ENCODE measurements around the gene EML1.

The EML1 gene

GRCh38 chr14:99921425-99921824 is 128.2 kb downstream of the EML1 start:
- Histone ChIP-seq H3K27ac (ENCODE audit: low read depth, low read length) (no peak overlapping the region), H3K79me2 (ENCODE audit: control insufficient read depth, insufficient read depth, low read length, unreplicated experiment) (no peaks in the 10 kb centered on the region), H3K4me3 (ENCODE audit: low read depth, low read length) (no peak overlapping the region), H3K4me1 (ENCODE audit: control insufficient read depth, insufficient read depth, low read length, unreplicated experiment) (no peaks in the 10 kb centered on the region), H3K27me3 (ENCODE audit: insufficient read depth, low read length) (no peaks in the 10 kb centered on the region), H3K36me3 (ENCODE audit: insufficient read depth, low read length) (peaks cover 4% of the 10 kb centered on the region; the same call in 1 of the 2 replicates), H2AFZ (ENCODE audit: low read length, unreplicated experiment) (no peak overlapping the region)

DNA sequence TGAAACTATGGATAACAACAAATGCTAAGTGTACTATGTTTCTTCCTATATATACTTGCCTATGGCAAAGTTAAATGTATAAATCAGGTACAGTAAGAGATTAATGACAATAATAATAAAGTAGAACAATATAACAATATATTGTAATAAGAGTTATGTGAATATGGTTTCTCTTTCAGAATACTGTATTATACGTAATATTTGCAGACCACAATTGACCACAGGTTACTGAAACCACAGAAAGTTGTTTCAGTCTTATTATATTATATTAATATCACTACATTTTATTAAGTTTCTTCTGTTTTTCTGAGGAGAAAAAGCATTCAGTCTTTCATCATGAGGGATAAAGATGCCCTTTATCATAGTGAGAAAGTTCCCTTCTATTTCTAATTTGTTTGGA is 131.2 kb downstream of the EML1 start:
- H3K79me2 ChIP-seq (ENCODE audit: control insufficient read depth, insufficient read depth, low read length, unreplicated experiment), result no peaks in the 10 kb centered on the region
- H3K4me1 ChIP-seq (ENCODE audit: control insufficient read depth, insufficient read depth, low read length, unreplicated experiment), result no peaks in the 10 kb centered on the region
- H3K4me3 ChIP-seq (ENCODE audit: low read depth, low read length), result no peak overlapping the region
- peaks cover 4% of the 10 kb centered on the region; the same call in 1 of the 2 replicates for H3K36me3 ChIP-seq (ENCODE audit: insufficient read depth, low read length)
- H2AFZ ChIP-seq (ENCODE audit: low read length, unreplicated experiment), result no peak overlapping the region
- no peaks in the 10 kb centered on the region for H3K27me3 ChIP-seq (ENCODE audit: insufficient read depth, low read length)
- no peak overlapping the region for H3K27ac ChIP-seq (ENCODE audit: low read depth, low read length)

DNA sequence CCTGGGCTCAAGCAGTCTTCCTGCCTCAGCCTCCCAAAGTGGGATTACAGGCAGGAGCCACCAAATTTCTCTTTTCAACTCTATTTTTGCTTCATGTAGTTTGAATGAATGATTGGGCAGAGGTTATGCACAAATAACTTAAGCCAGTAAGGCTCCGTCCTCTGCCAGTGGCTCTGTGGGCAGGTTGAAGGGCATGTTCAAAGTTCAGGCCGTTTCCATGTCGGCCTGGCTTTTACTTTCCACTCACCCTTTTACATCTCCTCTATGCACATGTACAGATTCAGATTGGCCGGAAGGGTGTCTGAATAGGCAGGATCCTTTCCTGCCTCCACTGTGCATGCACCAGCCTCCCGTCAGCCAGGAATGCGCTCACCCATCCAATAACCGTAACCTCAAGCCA is 132.3 kb downstream of the EML1 start:
- Histone ChIP-seq H3K27me3 (ENCODE audit: insufficient read depth, low read length) (no peaks in the 10 kb centered on the region), H3K79me2 (ENCODE audit: control insufficient read depth, insufficient read depth, low read length, unreplicated experiment) (no peaks in the 10 kb centered on the region), H2AFZ (ENCODE audit: low read length, unreplicated experiment) (no peak overlapping the region), H3K4me3 (ENCODE audit: low read depth, low read length) (no peak overlapping the region), H3K36me3 (ENCODE audit: insufficient read depth, low read length) (peaks cover 4% of the 10 kb centered on the region; the same call in 1 of the 2 replicates), H3K27ac (ENCODE audit: low read depth, low read length) (no peak overlapping the region), H3K4me1 (ENCODE audit: control insufficient read depth, insufficient read depth, low read length, unreplicated experiment) (no peaks in the 10 kb centered on the region)

- Histone ChIP-seq H3K27ac (ENCODE audit: low read depth, low read length) (no peak overlapping the region), H3K4me1 (ENCODE audit: control insufficient read depth, insufficient read depth, low read length, unreplicated experiment) (no peaks in the 10 kb centered on the region), H3K4me3 (ENCODE audit: low read depth, low read length) (no peak overlapping the region), H2AFZ (ENCODE audit: low read length, unreplicated experiment) (no peak overlapping the region), H3K27me3 (ENCODE audit: insufficient read depth, low read length) (no peaks in the 10 kb centered on the region), H3K79me2 (ENCODE audit: control insufficient read depth, insufficient read depth, low read length, unreplicated experiment) (no peaks in the 10 kb centered on the region), H3K36me3 (ENCODE audit: insufficient read depth, low read length) (no peaks in the 10 kb centered on the region; the same call in 1 of the 2 replicates)
Measured at GRCh38 chr14:99928963-99929362, 135.8 kb downstream of the EML1 start.

DNA sequence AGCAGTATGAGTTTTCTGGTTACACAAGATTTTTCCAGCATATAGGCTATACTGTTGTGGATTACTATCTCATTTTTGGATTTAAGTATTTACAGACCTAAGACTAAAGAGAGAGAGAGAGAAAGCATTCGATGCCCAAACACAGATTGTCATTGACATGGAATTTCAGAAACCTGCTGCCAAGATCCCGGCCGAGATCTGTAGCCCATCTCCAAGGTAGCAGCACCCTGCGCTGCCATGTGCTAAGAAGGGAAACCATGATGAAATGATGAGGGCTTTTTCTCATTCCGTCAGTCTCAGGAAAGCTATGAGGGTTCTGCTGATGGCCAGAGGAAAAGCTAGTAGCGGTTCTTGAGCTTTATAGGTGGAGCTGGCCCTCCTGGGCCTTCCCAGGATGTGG is 136.4 kb downstream of the EML1 start:
- Histone ChIP-seq H2AFZ (ENCODE audit: low read length, unreplicated experiment) (no peak overlapping the region), H3K27me3 (ENCODE audit: insufficient read depth, low read length) (no peaks in the 10 kb centered on the region), H3K27ac (ENCODE audit: low read depth, low read length) (no peak overlapping the region), H3K36me3 (ENCODE audit: insufficient read depth, low read length) (no peaks in the 10 kb centered on the region; the same call in 1 of the 2 replicates), H3K4me1 (ENCODE audit: control insufficient read depth, insufficient read depth, low read length, unreplicated experiment) (no peaks in the 10 kb centered on the region), H3K79me2 (ENCODE audit: control insufficient read depth, insufficient read depth, low read length, unreplicated experiment) (no peaks in the 10 kb centered on the region), H3K4me3 (ENCODE audit: low read depth, low read length) (no peak overlapping the region)

DNA sequence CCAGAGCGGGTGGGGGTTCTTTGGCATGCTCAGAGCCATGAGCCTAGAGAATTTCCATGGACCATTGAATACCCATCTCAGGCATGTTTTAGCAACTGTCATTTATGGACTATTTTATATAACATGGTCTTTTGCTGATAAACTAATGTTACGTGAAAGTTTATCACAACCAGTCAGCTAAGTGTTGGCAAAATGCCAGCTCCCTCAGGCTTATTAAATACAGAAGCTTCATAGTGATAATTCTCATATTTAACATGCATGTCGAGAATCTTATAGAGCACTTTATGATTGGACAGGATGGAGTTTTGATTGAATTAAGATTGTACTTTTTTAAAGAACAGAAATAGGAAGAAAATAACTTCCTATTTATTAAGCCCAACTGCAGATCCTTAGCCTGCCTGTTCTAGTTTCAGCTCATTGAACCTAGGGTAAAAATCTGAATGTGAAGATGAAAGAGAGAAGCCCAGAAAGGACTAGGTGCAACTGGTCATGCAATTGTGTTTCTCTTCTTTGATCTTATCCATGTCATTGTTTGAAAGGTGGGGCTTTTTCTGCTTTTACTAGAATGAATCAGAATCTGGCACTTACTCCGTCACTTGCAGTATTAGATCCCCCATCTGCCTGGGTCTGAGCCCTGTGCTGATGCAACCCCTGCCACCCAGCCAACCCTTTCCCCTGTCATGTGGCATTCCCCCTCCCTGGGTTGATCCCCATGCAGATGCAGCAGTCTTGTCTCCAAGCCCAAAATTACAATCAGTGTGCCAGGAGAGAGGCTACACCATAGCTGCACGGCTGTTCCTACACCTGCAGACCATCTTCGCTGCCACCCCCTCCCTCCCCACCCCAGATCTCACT is 137.4 kb downstream of the EML1 start:
- no peak overlapping the region for H2AFZ ChIP-seq (ENCODE audit: low read length, unreplicated experiment)

DNA sequence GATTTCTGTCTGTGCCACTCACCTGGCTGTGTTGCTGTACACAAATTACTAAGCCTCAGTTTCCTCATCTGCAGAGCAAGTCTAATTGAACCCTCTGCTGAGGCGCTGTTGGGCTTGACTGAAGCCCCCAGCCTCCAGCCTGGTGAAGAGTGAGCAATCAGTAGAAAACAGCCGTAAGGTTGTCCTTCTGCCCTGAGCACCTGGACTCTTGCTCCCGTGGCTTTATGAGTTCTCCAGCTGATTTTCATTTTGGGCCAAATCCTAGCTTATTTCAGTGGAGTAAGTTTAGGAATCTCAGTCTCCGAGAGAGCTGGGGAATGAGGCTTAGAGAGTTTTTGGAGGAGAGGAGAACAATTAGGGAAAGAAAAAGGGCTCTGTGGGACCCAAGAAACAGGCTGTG is 138.1 kb downstream of the EML1 start:
- Histone ChIP-seq H3K27ac (ENCODE audit: low read depth, low read length) (no peak overlapping the region), H3K36me3 (ENCODE audit: insufficient read depth, low read length) (no peaks in the 10 kb centered on the region), H3K79me2 (ENCODE audit: control insufficient read depth, insufficient read depth, low read length, unreplicated experiment) (no peaks in the 10 kb centered on the region), H3K4me1 (ENCODE audit: control insufficient read depth, insufficient read depth, low read length, unreplicated experiment) (no peaks in the 10 kb centered on the region), H3K4me3 (ENCODE audit: low read depth, low read length) (no peak overlapping the region), H3K27me3 (ENCODE audit: insufficient read depth, low read length) (no peaks in the 10 kb centered on the region), H2AFZ (ENCODE audit: low read length, unreplicated experiment) (no peak overlapping the region)

More for the DNA sequence above, 137.4 kb downstream of the EML1 start:
- Histone ChIP-seq H3K79me2 (ENCODE audit: control insufficient read depth, insufficient read depth, low read length, unreplicated experiment) (no peaks in the 10 kb centered on the region), H3K27ac (ENCODE audit: low read depth, low read length) (no peak overlapping the region), H3K4me3 (ENCODE audit: low read depth, low read length) (no peak overlapping the region), H3K4me1 (ENCODE audit: control insufficient read depth, insufficient read depth, low read length, unreplicated experiment) (no peaks in the 10 kb centered on the region), H3K27me3 (ENCODE audit: insufficient read depth, low read length) (no peaks in the 10 kb centered on the region), H3K36me3 (ENCODE audit: insufficient read depth, low read length) (no peaks in the 10 kb centered on the region)

GRCh38 chr14:99936056-99936455 is 142.8 kb downstream of the EML1 start:
- H3K27me3 ChIP-seq (ENCODE audit: insufficient read depth, low read length), result no peaks in the 10 kb centered on the region

GRCh38 chr14:99936738-99937474 is 143.7 kb downstream of the EML1 start:
- no peaks in the 10 kb centered on the region for H3K4me1 ChIP-seq (ENCODE audit: control insufficient read depth, insufficient read depth, low read length, unreplicated experiment)
- no peaks in the 10 kb centered on the region for H3K36me3 ChIP-seq (ENCODE audit: insufficient read depth, low read length)
- H2AFZ ChIP-seq (ENCODE audit: low read length, unreplicated experiment), result no peak overlapping the region
- no peaks in the 10 kb centered on the region for H3K79me2 ChIP-seq (ENCODE audit: control insufficient read depth, insufficient read depth, low read length, unreplicated experiment)
- H3K27ac ChIP-seq (ENCODE audit: low read depth, low read length), result no peak overlapping the region
- H3K4me3 ChIP-seq (ENCODE audit: low read depth, low read length), result no peak overlapping the region
- H3K27me3 ChIP-seq (ENCODE audit: insufficient read depth, low read length), result no peaks in the 10 kb centered on the region

More at GRCh38 chr14:99936056-99936455, 142.8 kb downstream of the EML1 start:
- Histone ChIP-seq H3K4me1 (ENCODE audit: control insufficient read depth, insufficient read depth, low read length, unreplicated experiment) (no peaks in the 10 kb centered on the region), H3K4me3 (ENCODE audit: low read depth, low read length) (no peak overlapping the region), H2AFZ (ENCODE audit: low read length, unreplicated experiment) (no peak overlapping the region), H3K27ac (ENCODE audit: low read depth, low read length) (no peak overlapping the region), H3K36me3 (ENCODE audit: insufficient read depth, low read length) (no peaks in the 10 kb centered on the region), H3K79me2 (ENCODE audit: control insufficient read depth, insufficient read depth, low read length, unreplicated experiment) (no peaks in the 10 kb centered on the region)

GRCh38 chr14:99937475-99938244 is 144.4 kb downstream of the EML1 start:
- Histone ChIP-seq H3K79me2 (ENCODE audit: control insufficient read depth, insufficient read depth, low read length, unreplicated experiment) (no peaks in the 10 kb centered on the region), H3K27me3 (ENCODE audit: insufficient read depth, low read length) (no peaks in the 10 kb centered on the region), H3K4me3 (ENCODE audit: low read depth, low read length) (no peak overlapping the region)

More at GRCh38 chr14:99937475-99938244, 144.4 kb downstream of the EML1 start:
- Histone ChIP-seq H2AFZ (ENCODE audit: low read length, unreplicated experiment) (no peak overlapping the region), H3K4me1 (ENCODE audit: control insufficient read depth, insufficient read depth, low read length, unreplicated experiment) (no peaks in the 10 kb centered on the region), H3K27ac (ENCODE audit: low read depth, low read length) (no peak overlapping the region), H3K36me3 (ENCODE audit: insufficient read depth, low read length) (no peaks in the 10 kb centered on the region)

Data from ACC112 (cell line).